Lower lobe of right lung (tissue), 2 donors: Measurements from ENCODE around the gene OR14I1. TPM values are rescaled to one million over a fixed set of nuclear protein-coding genes. Genes with fewer than 3 reads are reported as not detected.

ENCODE experiments used
- ATAC-seq, 2 donors: fragments of 200-7000 bp; cut with Tn5 transposase; one replicate each; pipeline ENCODE4 v1.9.1; 2020 to 2022; ENCODE audit warnings: mild to moderate bottlenecking in 2 of 2, moderate library complexity in 2 of 2
- DNase-seq: peaks from one replicate; pipeline ENCODE4 v3.0.0-alpha.2; 2020
- H3K27ac ChIP-seq: fragments of 200-600 bp; one replicate; pipeline ENCODE4 v1.8.0; 2022
- H3K27me3 ChIP-seq: fragments of 200-600 bp; one replicate; pipeline ENCODE4 v1.8.0; 2022; ENCODE audit warnings: low read depth
- H3K36me3 ChIP-seq: fragments of 200-600 bp; one replicate; pipeline ENCODE4 v1.8.0; 2022; ENCODE audit warnings: mild to moderate bottlenecking
- H3K4me1 ChIP-seq: fragments of 200-600 bp; one replicate; pipeline ENCODE4 v1.8.0; 2022
- H3K4me3 ChIP-seq: fragments of 200-600 bp; one replicate; pipeline ENCODE4 v1.8.0; 2022; ENCODE audit warnings: mild to moderate bottlenecking
- H3K9me3 ChIP-seq: fragments of 200-600 bp; one replicate; pipeline ENCODE4 v1.8.0; 2022
- intact Hi-C: fragments of 100-400 bp; cut with DNase I; formaldehyde crosslinking; loops from one replicate; pipeline ENCODE4 v1.11.0; 2022
- total RNA-seq: library from RNA; stranded (reverse); fragmentation: NEBNext Ultra II Directional; extraction: Animal tissue kit (Norgen Biotek cat#: 25700); gene quantifications from one replicate; pipeline ENCODE4 v1.2.1, GENCODE V29; 2021
- TF ChIP-seq, protein P1 (sequence below): fragments of 200-600 bp; IDR thresholded peaks from one replicate; pipeline ENCODE4 v1.8.0; 2022; ENCODE audit warnings: antibody characterized with exemption, mild to moderate bottlenecking
- donor health status: DM: no; HTN: yes; CAD: no; lungs with severe emphysema.

OR14I1 gene
- total RNA-seq, 1 donor from 2014 or later = not detected

DNA sequence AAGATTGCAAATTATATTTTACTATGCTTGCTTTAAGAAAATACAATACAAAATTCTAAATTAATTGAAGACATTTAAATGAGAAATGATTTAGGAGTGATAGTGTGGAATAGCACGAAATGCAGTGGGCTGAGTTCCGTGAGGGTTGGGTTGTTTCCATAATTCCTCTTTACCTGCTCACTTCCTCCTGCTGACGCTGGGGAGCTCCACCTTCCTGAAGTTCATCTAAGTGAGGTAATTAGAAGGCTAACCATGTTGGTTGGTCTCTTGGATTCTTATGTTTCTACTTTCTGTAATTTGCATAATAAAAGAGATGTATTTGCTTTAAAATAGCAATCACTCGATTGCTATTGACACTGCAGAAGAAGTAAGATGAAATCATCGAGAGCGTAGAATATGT is 4.7 kb downstream of the OR14I1 start:
- Histone ChIP-seq H3K36me3 (no peaks in the 10 kb centered on the region), H3K27me3 (no peaks in the 10 kb centered on the region), H3K27ac (no peak overlapping the region), H3K4me3 (no peak overlapping the region), H3K4me1 (peaks cover 5% of the 10 kb centered on the region), H3K9me3 (no peaks in the 10 kb centered on the region)
- ATAC-seq (no peak), DNase-seq (no peak)
- TF ChIP-seq, protein P1, sequence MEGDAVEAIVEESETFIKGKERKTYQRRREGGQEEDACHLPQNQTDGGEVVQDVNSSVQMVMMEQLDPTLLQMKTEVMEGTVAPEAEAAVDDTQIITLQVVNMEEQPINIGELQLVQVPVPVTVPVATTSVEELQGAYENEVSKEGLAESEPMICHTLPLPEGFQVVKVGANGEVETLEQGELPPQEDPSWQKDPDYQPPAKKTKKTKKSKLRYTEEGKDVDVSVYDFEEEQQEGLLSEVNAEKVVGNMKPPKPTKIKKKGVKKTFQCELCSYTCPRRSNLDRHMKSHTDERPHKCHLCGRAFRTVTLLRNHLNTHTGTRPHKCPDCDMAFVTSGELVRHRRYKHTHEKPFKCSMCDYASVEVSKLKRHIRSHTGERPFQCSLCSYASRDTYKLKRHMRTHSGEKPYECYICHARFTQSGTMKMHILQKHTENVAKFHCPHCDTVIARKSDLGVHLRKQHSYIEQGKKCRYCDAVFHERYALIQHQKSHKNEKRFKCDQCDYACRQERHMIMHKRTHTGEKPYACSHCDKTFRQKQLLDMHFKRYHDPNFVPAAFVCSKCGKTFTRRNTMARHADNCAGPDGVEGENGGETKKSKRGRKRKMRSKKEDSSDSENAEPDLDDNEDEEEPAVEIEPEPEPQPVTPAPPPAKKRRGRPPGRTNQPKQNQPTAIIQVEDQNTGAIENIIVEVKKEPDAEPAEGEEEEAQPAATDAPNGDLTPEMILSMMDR = no peak
- intact Hi-C loops = no loop called here

DNA sequence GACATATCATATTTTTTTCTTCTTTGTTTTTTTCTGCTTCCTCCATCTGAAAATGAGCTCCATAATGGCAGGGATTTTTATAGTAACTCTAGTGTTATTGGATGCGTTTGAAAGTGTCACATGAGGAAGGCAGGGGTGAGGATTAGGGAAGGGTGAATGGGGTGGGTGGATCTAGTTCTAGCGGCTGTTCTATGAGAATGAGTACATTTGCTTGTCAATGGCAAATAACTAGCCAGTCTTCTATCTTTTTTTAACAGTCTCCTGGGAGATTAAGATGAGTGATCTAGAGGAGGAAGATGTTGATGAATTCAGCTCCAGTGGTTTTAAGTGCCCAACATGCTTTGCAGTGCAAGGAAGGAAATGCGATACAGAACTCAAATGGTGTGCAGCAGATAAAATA is 5.8 kb downstream of the OR14I1 start:
- no peak for DNase-seq
- TF ChIP-seq, protein P1 = no peak
- Histone ChIP-seq H3K4me1 (peaks cover 5% of the 10 kb centered on the region), H3K27ac (no peak overlapping the region), H3K4me3 (no peak overlapping the region), H3K36me3 (no peaks in the 10 kb centered on the region), H3K9me3 (no peaks in the 10 kb centered on the region), H3K27me3 (no peaks in the 10 kb centered on the region)
- intact Hi-C loops = no loop called here
- ATAC-seq = no peak

DNA sequence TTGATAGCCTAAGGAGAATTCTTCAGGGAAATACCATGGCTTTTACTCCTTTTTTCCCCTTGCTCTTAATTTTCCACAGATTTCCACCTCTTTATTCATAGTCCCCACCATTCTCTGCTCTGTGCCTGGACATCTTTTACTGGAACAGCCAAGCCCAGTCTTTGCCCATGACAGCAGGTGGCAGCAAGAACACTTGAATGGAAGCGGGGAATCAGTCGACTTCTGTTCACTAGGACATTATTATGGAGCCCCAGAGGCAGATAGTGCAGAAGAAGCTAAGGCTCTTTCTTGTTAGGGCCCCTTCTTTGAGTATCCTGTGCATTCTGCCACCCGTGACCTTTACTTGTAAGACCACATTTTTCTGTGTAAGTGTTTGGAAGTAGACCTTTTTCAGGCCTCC is 6.3 kb downstream of the OR14I1 start:
- Histone ChIP-seq H3K27ac (no peak overlapping the region), H3K9me3 (no peaks in the 10 kb centered on the region), H3K4me3 (no peak overlapping the region), H3K4me1 (peaks cover 5% of the 10 kb centered on the region), H3K36me3 (no peaks in the 10 kb centered on the region), H3K27me3 (no peaks in the 10 kb centered on the region)
- ATAC-seq (peak in 1 of 2 donors; percentile 49), DNase-seq (no peak)
- TF ChIP-seq, protein P1 = peak; percentile 17
- intact Hi-C loops = no loop called here

DNA sequence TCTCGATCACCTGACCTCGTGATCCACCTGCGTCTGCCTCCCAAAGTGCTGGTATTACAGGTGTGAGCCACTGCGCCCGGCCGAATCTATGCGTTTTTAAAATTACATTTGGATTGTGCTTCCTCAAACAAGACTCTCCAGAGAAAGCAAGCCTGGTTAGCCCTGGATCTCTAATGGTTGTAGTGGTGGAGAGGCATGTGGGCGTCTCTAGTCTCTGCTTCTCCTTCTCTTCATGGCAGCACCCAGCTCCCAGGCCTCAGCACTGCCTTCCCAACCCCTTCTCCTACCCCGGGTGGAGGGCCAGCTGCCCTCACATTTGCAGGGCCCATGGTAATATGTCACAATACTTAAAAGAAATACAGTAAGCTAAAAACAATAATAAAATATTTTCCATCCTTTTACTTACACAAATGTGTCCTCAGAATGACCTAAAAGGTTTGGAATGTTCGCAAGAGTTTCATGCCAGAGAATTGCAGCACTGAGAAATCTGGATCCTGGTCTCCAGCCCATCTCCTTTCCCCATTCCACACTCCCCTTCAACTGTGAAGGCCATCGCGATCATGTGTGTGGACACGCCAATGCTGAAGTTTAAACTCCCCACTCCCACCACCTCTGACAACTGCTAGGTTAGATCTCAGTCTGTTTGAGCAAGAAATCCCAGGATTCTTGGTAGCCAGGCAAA is 7.0 kb downstream of the OR14I1 start:
- Histone ChIP-seq H3K9me3 (no peaks in the 10 kb centered on the region), H3K36me3 (no peaks in the 10 kb centered on the region), H3K27me3 (no peaks in the 10 kb centered on the region), H3K4me3 (no peak overlapping the region), H3K4me1 (peaks cover 5% of the 10 kb centered on the region), H3K27ac (no peak overlapping the region)
- TF ChIP-seq, protein P1 = no peak
- intact Hi-C loops = no loop called here
- DNase-seq = no peak
- peak in 1 of 2 donors; percentile 67 for ATAC-seq

DNA sequence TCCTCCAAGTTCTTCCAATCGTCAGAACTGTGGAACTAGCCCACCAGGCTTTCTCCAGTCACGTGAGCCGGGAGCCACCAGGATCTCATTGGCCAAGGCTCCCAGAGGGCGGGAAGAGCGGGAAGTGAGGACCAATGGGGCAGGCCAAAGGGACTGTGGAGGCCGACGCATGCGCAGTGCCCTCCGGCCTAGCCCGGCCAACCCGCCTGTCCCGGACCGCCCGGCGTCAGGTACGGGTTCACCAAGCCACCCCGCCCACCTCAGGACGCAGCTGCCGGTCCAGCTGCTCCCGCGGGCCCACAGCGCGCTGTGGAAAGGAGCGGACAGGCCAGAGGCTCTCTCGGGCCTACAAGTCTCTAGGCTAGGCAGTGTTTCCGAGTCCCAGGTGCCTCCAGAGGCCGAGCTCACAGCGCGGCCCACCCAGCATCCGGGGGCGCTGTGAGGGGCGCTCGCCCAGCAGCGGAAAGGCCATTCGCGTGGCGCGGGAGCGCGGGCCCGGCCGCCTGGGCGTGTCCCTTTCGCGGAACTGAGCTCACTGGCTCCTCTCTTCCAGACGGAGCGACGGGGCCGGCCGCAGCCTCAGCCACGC is 10.9 kb downstream of the OR14I1 start:
- ATAC-seq = peak; percentile 12 to 48

More for the DNA sequence above, 10.9 kb downstream of the OR14I1 start:
- peaks cover 4% of the 10 kb centered on the region for H3K4me1 ChIP-seq
- H3K4me3 ChIP-seq = no peak overlapping the region
- DNase-seq = no peak
- H3K9me3 ChIP-seq = no peaks in the 10 kb centered on the region
- H3K27ac ChIP-seq = no peak overlapping the region
- TF ChIP-seq, protein P1 = no peak
- intact Hi-C loops = no loop called here
- H3K36me3 ChIP-seq = no peaks in the 10 kb centered on the region
- no peaks in the 10 kb centered on the region for H3K27me3 ChIP-seq
